Measurements from ENCODE around the gene LSM5. TPM values are rescaled to one million over a fixed set of nuclear protein-coding genes. Genes with fewer than 3 reads are reported as not detected.

LSM5 gene
- total RNA-seq, 4 donors from 2014 or later = 30.7 to 82.0 (median 50.0) TPM

DNA sequence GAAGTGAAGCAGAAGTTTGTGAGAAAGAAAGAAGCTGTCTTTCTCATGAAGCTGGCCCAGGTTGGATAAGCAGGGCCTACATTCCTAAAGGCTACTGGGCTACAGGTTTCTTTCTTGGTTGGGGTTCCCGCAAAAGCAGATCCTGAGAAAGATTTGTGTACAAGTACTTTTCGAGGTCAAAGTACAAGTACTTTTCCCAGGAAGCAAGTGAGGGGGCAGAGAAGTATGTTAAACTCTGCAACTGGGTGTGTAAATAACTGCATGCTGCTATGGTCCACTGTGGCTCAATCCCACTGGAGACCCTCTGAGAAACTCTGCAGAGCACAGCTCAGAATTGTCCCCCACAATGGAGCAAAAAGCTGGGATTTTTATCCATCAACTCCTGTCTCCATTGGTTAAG, 28.7 kb downstream of the LSM5 start:
- no peaks in the 10 kb centered on the region for H3K4me1 ChIP-seq
- H3K27me3 ChIP-seq = no peaks in the 10 kb centered on the region
- no peak overlapping the region for H3K4me3 ChIP-seq
- no peak overlapping the region for H3K27ac ChIP-seq
- no peaks in the 10 kb centered on the region for H3K36me3 ChIP-seq
- no peak for DNase-seq
- no peak for TF ChIP-seq POLR2A (IDR thresholded peaks at IDR 0.05)
- TF ChIP-seq, protein P1, sequence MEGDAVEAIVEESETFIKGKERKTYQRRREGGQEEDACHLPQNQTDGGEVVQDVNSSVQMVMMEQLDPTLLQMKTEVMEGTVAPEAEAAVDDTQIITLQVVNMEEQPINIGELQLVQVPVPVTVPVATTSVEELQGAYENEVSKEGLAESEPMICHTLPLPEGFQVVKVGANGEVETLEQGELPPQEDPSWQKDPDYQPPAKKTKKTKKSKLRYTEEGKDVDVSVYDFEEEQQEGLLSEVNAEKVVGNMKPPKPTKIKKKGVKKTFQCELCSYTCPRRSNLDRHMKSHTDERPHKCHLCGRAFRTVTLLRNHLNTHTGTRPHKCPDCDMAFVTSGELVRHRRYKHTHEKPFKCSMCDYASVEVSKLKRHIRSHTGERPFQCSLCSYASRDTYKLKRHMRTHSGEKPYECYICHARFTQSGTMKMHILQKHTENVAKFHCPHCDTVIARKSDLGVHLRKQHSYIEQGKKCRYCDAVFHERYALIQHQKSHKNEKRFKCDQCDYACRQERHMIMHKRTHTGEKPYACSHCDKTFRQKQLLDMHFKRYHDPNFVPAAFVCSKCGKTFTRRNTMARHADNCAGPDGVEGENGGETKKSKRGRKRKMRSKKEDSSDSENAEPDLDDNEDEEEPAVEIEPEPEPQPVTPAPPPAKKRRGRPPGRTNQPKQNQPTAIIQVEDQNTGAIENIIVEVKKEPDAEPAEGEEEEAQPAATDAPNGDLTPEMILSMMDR (IDR thresholded peaks at IDR 0.05) = no peak
- intact Hi-C loops (cut with DNase I; ENCODE audit: low total_unique reads) = no loop called here
- no peaks in the 10 kb centered on the region for H3K9me3 ChIP-seq

DNA sequence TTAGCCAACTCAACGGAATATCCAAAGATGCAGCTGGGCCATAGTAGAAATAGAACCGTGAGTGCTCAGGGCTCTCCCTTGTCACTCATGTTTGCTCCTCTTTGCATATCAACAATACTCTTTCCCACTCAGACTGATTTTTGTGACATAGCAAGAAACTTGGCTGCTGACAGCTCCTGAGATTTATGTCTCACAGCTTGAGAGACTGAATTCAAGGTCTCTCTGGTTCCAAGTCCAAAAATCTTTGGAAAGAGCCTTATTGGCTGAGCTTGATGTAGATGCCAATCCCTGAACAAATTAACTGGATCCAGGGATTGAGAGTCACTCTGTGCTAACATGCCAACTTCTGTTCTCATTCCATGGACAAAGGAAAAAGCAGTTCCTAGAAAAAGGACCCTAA, 30.4 kb downstream of the LSM5 start:
- intact Hi-C loops (cut with DNase I; ENCODE audit: low total_unique reads) = no loop called here
- H3K27me3 ChIP-seq = no peaks in the 10 kb centered on the region

DNA sequence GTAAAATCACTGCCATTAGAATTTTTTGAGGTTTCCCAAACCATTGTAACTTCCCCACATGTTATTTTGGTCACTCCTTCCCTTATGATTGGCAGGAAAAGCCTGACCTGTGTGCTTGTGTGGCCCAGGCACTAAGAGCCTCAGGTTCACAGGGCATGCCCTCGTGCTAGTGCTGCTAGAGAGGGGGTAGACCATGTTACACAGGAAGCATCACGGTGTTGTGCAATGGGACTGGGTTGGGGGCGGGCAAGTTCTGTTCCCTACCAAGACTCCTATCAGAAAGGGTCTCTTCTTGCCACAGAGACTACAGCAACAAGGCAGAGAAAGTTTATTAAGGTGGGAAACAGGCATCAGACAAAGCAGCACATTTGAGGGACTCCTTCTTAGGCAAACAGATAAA, 32.2 kb downstream of the LSM5 start:
- Histone ChIP-seq H3K36me3 (no peaks in the 10 kb centered on the region), H3K27ac (no peak overlapping the region), H3K4me1 (no peaks in the 10 kb centered on the region), H3K9me3 (no peaks in the 10 kb centered on the region), H3K4me3 (no peak overlapping the region), H3K27me3 (no peaks in the 10 kb centered on the region)
- no peak for TF ChIP-seq POLR2A (IDR thresholded peaks at IDR 0.05)
- TF ChIP-seq, protein P1 (IDR thresholded peaks at IDR 0.05) = no peak
- intact Hi-C loops (cut with DNase I; ENCODE audit: low total_unique reads) = no loop called here
- no peak for DNase-seq

More for the DNA sequence above, 30.4 kb downstream of the LSM5 start:
- Histone ChIP-seq H3K4me1 (no peaks in the 10 kb centered on the region), H3K27ac (no peak overlapping the region), H3K36me3 (no peaks in the 10 kb centered on the region), H3K4me3 (no peak overlapping the region), H3K9me3 (no peaks in the 10 kb centered on the region)
- TF ChIP-seq POLR2A (IDR thresholded peaks at IDR 0.05) = no peak
- TF ChIP-seq, protein P1 (IDR thresholded peaks at IDR 0.05) = no peak
- no peak for DNase-seq

DNA sequence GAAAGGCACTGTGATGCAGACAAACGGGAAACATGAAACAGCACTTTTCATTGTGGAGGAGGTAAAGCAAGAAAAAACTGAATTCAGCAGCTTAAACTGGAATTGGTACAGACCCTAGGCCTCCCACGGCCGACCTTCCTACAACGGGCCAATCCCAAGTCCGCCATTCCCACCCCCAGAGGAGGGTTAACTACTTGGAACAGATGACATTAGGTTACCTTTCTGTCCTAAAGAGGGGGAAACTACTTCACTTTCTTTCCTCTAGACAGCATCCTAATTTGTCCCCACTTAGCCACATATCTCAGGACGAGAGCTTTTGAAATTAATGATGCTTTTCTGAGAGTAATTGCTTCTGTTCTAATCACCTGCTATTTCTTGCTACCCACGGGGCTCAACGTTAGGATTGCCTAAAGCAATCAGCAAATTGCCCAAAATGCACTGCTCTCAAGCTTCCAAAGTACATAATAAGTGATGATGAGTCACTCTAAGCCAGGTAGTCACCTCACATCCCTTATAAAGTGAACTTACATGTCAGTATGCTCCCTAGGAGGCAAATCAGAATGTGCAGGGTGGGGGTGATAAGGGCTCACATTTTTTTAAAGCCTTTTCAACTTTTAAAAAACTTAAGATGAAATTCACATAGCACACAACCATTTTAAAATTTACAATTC, 36.7 kb downstream of the LSM5 start:
- no peaks in the 10 kb centered on the region for H3K4me1 ChIP-seq
- no peaks in the 10 kb centered on the region for H3K36me3 ChIP-seq
- H3K4me3 ChIP-seq = no peak overlapping the region
- H3K27me3 ChIP-seq = no peaks in the 10 kb centered on the region
- intact Hi-C loops (cut with DNase I; ENCODE audit: low total_unique reads) = no loop called here
- no peak overlapping the region for H3K27ac ChIP-seq
- no peaks in the 10 kb centered on the region for H3K9me3 ChIP-seq
- TF ChIP-seq, protein P1 (IDR thresholded peaks at IDR 0.05) = no peak
- TF ChIP-seq POLR2A (IDR thresholded peaks at IDR 0.05) = no peak
- DNase-seq = no peak

DNA sequence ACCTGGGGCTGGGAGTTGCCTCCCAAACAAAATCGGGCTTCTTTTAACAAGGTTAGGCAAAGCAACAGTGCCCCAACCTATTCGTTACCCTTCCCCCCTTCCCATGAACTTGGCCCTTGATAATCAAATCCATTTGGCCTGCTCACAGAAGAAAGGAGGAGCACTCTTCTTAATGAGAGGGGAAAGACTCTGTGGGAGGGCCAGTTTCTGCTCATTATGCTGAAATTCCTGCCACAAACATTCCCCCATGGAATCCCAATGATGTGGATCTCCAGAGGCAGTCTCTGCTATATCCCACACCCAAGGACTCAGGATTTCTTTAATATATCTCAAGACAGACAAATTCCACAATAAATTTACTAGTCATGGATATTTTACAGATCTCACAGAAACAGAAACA, 43.0 kb downstream of the LSM5 start:
- Histone ChIP-seq H3K4me3 (no peak overlapping the region), H3K4me1 (no peaks in the 10 kb centered on the region), H3K27me3 (no peaks in the 10 kb centered on the region), H3K36me3 (no peaks in the 10 kb centered on the region), H3K9me3 (no peaks in the 10 kb centered on the region), H3K27ac (no peak overlapping the region)
- intact Hi-C loops (cut with DNase I; ENCODE audit: low total_unique reads) = no loop called here
- no peak for DNase-seq
- TF ChIP-seq POLR2A (IDR thresholded peaks at IDR 0.05) = no peak
- TF ChIP-seq, protein P1 (IDR thresholded peaks at IDR 0.05) = no peak

Data from uterus (tissue), 4 donors.